ENCODE measurements around the gene TARS1. TPM values are rescaled to one million over a fixed set of nuclear protein-coding genes. Genes with fewer than 3 reads are reported as not detected.

The TARS1 gene
- total and polyA plus RNA-seq, 2 of the 8 experiments (the other 6 are each of a cell fraction or from before 2014, with no cell fraction given) = 94.4 to 445 TPM

DNA sequence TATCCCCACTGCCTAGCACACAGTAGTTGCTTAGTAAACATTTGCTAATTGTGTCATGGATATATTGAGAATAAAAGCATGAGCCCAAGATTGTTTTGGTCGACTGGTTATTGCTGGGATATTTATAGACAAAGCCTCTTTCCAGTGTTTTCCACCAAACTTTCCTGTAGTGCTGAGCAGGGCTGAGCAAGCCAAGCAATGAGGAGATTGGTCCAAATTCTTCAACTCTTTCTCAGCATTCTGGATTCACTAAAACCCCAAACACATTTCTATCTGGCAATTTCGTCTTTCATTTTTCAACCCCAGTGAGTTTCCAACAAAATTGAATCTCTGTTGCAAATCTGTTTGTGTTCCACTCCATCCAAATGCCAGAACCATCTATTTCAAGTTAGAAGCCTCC, 31.9 kb upstream of the TARS1 start (continued):
- no peak for TF ChIP-seq TAF1 (IDR thresholded peaks at IDR 0.05; ENCODE audit: low read depth, low read length)
- no peak for TF ChIP-seq TEAD4 (IDR thresholded peaks at IDR 0.05; ENCODE audit: low read depth, low read length)
- TF ChIP-seq POLR2A (IDR thresholded peaks at IDR 0.05; ENCODE audit: control extremely low read depth in 1 of 2, low read depth in 2 of 2, low read length in 2 of 2) = no peak
- TF ChIP-seq SP2 (IDR thresholded peaks at IDR 0.05; ENCODE audit: low read length) = no peak
- no peak for TF ChIP-seq RAD21 (IDR thresholded peaks at IDR 0.05 in 1 of 2, conservative IDR thresholded peaks at IDR 0.05 in 1 of 2; ENCODE audit: low read depth in 2 of 2, low read length in 2 of 2)
